ENCODE data around the gene DENND1B.

The DENND1B gene

DNA sequence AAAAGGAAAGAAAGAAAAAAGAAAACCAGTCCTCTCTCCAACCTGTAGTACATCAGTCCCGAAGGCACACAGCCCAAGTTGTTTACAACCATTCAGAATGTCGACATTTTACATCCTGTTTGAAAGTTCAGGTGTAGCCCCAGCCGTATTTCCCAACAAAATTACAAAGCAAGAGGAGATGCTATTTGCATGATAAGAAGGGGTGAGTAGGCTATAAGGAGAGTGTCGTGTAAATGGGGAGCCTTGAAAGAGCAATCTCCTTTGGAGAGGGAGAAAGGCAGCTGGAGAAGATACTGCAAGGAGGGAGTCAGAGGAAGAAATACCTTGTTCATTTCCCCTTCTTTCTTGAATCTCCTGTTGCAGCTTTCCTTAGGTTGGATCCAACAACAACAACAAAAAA, 35.5 kb upstream of the DENND1B start:
- no peak overlapping the region for H3K9ac ChIP-seq
- peaks cover 42% of the 10 kb centered on the region for H3K4me1 ChIP-seq (ENCODE audit: low read depth, poor library complexity, severe bottlenecking)
- H3K27me3 ChIP-seq (ENCODE audit: insufficient read depth, low read depth), result no peaks in the 10 kb centered on the region
- no peak overlapping the region for H3K4me2 ChIP-seq
- H3K36me3 ChIP-seq (ENCODE audit: insufficient read depth), result no peaks in the 10 kb centered on the region
- H3K79me2 ChIP-seq (ENCODE audit: insufficient read depth, low read depth), result no peaks in the 10 kb centered on the region
- no peaks in the 10 kb centered on the region for H4K20me1 ChIP-seq (ENCODE audit: insufficient read depth)
- H2AFZ ChIP-seq (ENCODE audit: low read depth), result no peak overlapping the region
- no peak overlapping the region for H3K27ac ChIP-seq
- H3K4me3 ChIP-seq (IDR thresholded peaks at IDR 0.05; ENCODE audit: insufficient read depth, low read depth, low read length), result no peak overlapping the region
- TF ChIP-seq, protein P1, sequence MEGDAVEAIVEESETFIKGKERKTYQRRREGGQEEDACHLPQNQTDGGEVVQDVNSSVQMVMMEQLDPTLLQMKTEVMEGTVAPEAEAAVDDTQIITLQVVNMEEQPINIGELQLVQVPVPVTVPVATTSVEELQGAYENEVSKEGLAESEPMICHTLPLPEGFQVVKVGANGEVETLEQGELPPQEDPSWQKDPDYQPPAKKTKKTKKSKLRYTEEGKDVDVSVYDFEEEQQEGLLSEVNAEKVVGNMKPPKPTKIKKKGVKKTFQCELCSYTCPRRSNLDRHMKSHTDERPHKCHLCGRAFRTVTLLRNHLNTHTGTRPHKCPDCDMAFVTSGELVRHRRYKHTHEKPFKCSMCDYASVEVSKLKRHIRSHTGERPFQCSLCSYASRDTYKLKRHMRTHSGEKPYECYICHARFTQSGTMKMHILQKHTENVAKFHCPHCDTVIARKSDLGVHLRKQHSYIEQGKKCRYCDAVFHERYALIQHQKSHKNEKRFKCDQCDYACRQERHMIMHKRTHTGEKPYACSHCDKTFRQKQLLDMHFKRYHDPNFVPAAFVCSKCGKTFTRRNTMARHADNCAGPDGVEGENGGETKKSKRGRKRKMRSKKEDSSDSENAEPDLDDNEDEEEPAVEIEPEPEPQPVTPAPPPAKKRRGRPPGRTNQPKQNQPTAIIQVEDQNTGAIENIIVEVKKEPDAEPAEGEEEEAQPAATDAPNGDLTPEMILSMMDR (conservative IDR thresholded peaks at IDR 0.05; ENCODE audit: low read depth, low read length), result no peak

DNA sequence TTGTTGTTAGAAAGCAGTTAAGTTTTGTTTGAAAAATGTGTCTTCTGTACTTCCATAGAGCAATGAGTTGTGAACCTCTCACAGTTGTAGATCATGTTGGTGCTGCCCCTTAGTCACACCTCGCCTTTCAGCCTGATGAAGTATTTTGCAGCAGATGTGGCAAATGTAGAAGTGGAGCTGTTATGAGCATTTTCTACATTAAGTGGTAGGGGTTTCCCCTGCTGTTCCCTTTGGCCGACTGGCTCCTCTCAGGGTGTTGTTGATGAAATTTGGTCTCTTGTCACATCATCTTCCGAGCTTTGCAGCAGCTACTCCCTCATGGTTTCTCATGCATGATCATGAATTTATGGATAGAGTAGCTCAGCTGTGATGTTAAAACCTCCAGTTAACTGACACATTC, 33.6 kb upstream of the DENND1B start:
- Histone ChIP-seq H3K9ac (peak overlapping the region; percentile 40; the same call in 1 of the 2 replicates), H4K20me1 (ENCODE audit: insufficient read depth) (no peaks in the 10 kb centered on the region), H3K4me2 (peak overlapping the region; percentile 93), H3K79me2 (ENCODE audit: insufficient read depth, low read depth) (no peaks in the 10 kb centered on the region), H3K4me3 (IDR thresholded peaks at IDR 0.05; ENCODE audit: insufficient read depth, low read depth, low read length) (no peak overlapping the region), H3K4me1 (ENCODE audit: low read depth, poor library complexity, severe bottlenecking) (peaks cover 42% of the 10 kb centered on the region), H3K36me3 (ENCODE audit: insufficient read depth) (no peaks in the 10 kb centered on the region), H3K27me3 (ENCODE audit: insufficient read depth, low read depth) (no peaks in the 10 kb centered on the region), H2AFZ (ENCODE audit: low read depth) (peak overlapping the region; percentile 48), H3K27ac (peak overlapping the region; percentile 73)
- TF ChIP-seq, protein P1 (conservative IDR thresholded peaks at IDR 0.05; ENCODE audit: low read depth, low read length), result no peak

DNA sequence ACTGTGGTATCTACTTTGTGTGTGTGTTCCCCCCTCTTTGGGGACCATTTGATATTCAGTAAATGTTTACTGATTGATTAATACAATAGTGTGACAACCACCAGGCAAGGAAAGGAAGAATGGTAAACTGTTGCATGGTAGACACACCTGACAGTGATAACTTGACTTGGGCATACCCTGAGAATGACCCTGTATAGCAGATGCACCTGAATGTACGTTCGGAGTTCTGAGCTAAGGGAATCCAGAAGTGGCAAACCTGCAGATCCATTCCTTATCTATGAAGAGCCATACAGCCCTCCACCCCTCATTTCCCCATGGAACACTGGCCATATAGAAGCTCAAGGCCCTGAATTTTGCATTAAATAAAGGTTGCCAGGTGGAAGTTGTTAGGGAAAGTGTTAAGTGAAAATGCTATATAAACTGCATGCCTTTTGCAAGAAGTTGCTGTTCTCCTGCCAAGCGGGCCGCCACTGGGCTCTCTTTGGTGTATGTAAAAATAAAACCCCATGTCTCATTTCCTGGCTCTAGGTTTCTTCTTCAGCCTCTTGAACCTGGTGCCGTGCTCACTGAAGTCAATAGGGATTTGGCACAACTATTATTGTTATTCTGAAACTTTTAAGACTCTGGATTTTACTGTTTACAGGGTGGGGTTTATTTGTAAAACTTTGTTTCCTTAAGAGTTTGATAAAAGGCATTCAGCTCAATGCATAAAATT, 32.6 kb upstream of the DENND1B start:
- peak overlapping the region; percentile 40; the same call in 1 of the 2 replicates for H3K9ac ChIP-seq

DNA sequence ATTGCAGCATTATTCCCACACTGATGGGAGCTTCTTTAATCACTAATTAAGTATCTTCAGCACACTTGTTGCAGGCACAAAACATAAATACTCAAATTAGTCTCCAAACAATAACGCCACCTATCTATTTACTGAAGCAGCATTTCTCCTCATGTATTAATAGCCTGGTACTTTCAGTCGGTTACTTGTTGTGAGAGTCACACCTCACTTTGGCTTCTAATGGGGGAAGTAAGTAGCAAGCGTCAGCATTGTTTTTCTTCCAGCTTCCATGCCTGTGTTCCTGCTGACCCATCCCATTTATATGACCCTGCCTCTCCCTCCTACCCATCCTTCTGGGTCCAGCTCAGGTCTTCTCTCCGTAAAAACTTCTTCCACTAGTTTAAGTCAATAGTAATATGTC, 31.9 kb upstream of the DENND1B start:
- Histone ChIP-seq H3K4me1 (ENCODE audit: low read depth, poor library complexity, severe bottlenecking) (peaks cover 42% of the 10 kb centered on the region), H3K79me2 (ENCODE audit: insufficient read depth, low read depth) (no peaks in the 10 kb centered on the region), H3K27ac (peak overlapping the region; percentile 73), H3K4me2 (peak overlapping the region; percentile 93), H3K4me3 (IDR thresholded peaks at IDR 0.05; ENCODE audit: insufficient read depth, low read depth, low read length) (peak overlapping the region; percentile 57), H4K20me1 (ENCODE audit: insufficient read depth) (no peaks in the 10 kb centered on the region), H2AFZ (ENCODE audit: low read depth) (peak overlapping the region; percentile 48), H3K36me3 (ENCODE audit: insufficient read depth) (no peaks in the 10 kb centered on the region), H3K9ac (peak overlapping the region; percentile 40), H3K27me3 (ENCODE audit: insufficient read depth, low read depth) (no peaks in the 10 kb centered on the region)
- TF ChIP-seq, protein P1 (conservative IDR thresholded peaks at IDR 0.05; ENCODE audit: low read depth, low read length), result no peak; the same call in 1 of the 2 replicates

More for the DNA sequence above, 32.6 kb upstream of the DENND1B start:
- Histone ChIP-seq H3K36me3 (ENCODE audit: insufficient read depth) (no peaks in the 10 kb centered on the region), H3K4me3 (IDR thresholded peaks at IDR 0.05; ENCODE audit: insufficient read depth, low read depth, low read length) (peak overlapping the region; percentile 57), H3K4me2 (peak overlapping the region; percentile 93), H4K20me1 (ENCODE audit: insufficient read depth) (no peaks in the 10 kb centered on the region), H3K27me3 (ENCODE audit: insufficient read depth, low read depth) (no peaks in the 10 kb centered on the region), H2AFZ (ENCODE audit: low read depth) (peak overlapping the region; percentile 48), H3K4me1 (ENCODE audit: low read depth, poor library complexity, severe bottlenecking) (peaks cover 42% of the 10 kb centered on the region), H3K79me2 (ENCODE audit: insufficient read depth, low read depth) (no peaks in the 10 kb centered on the region), H3K27ac (peak overlapping the region; percentile 73)
- TF ChIP-seq, protein P1 (conservative IDR thresholded peaks at IDR 0.05; ENCODE audit: low read depth, low read length), result no peak
